OCI-LY3 (cell line): ENCODE results near the gene TUBGCP4.
A peak's percentile ranks its signal among the peaks of the same experiment; 100 is the strongest.

Source experiments
- EZH2phosphoT487 ChIP-seq: fragments of 200-600 bp; shearing (Covaris generic); IDR thresholded peaks from 2 replicates; pipeline ENCODE4 v1.6.1; 2018; ENCODE audit warnings: antibody characterized with exemption, mixed run types, low read depth
- TF ChIP-seq, protein P1 (sequence below): fragments of 200-600, 300-600 bp; sonication (generic); IDR thresholded peaks from 2 replicates; pipeline ENCODE4 v1.5.1; 2014; ENCODE audit warnings: antibody characterized with exemption, low read length, low read depth

GRCh38 chr15:43440721-43441281 lies 69.9 kb downstream of the TUBGCP4 start:
- TF ChIP-seq, protein P1, sequence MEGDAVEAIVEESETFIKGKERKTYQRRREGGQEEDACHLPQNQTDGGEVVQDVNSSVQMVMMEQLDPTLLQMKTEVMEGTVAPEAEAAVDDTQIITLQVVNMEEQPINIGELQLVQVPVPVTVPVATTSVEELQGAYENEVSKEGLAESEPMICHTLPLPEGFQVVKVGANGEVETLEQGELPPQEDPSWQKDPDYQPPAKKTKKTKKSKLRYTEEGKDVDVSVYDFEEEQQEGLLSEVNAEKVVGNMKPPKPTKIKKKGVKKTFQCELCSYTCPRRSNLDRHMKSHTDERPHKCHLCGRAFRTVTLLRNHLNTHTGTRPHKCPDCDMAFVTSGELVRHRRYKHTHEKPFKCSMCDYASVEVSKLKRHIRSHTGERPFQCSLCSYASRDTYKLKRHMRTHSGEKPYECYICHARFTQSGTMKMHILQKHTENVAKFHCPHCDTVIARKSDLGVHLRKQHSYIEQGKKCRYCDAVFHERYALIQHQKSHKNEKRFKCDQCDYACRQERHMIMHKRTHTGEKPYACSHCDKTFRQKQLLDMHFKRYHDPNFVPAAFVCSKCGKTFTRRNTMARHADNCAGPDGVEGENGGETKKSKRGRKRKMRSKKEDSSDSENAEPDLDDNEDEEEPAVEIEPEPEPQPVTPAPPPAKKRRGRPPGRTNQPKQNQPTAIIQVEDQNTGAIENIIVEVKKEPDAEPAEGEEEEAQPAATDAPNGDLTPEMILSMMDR: peak; percentile 31
- TF ChIP-seq EZH2phosphoT487: no peak
